Natural killer cell (primary cell): ENCODE measurements around the gene ADCY6. TPM values are rescaled to one million over a fixed set of nuclear protein-coding genes. Genes with fewer than 3 reads are reported as not detected.

Source experiments
- ATAC-seq, 3 donors: fragments of 150-1000 bp in 2 of 3; fragments of 200-7000 bp in 1 of 3; cut with Tn5 transposase; 1 replicate in 1 of 3; 2 replicates in 2 of 3; pipeline ENCODE4 v1.10.0; 2021; ENCODE audit warnings: mild to moderate bottlenecking in 2 of 3, moderate library complexity in 2 of 3
- DNase-seq, 2 donors: peaks; one replicate each; pipeline versions ENCODE4 v3.0.0 to v3.0.0-alpha.2; 2013 to 2021; ENCODE audit warnings: mixed read lengths in 1 of 2
- H3K27ac ChIP-seq: one replicate; pipeline ENCODE4 v1.5.1; 2013; ENCODE audit warnings: mild to moderate bottlenecking, low read length
- H3K27me3 ChIP-seq: one replicate; pipeline ENCODE4 v1.6.1; 2013; ENCODE audit warnings: low read length; ENCODE audit not compliant: control insufficient read depth, insufficient read depth
- H3K36me3 ChIP-seq: one replicate; pipeline ENCODE4 v1.6.1; 2013; ENCODE audit warnings: low read length; ENCODE audit not compliant: control insufficient read depth, insufficient read depth
- H3K4me1 ChIP-seq: one replicate; pipeline ENCODE4 v1.6.1; 2013; ENCODE audit warnings: low read length; ENCODE audit not compliant: control insufficient read depth, insufficient read depth
- H3K4me3 ChIP-seq: one replicate; pipeline ENCODE4 v1.5.1; 2013; ENCODE audit warnings: low read length
- H3K9me3 ChIP-seq: one replicate; pipeline ENCODE4 v1.6.1; 2013; ENCODE audit warnings: low read length; ENCODE audit not compliant: control insufficient read depth, insufficient read depth
- H3K27ac Mint-ChIP-seq, 2 donors: one replicate each; pipeline ENCODE4 v1.8.0; 2022; ENCODE audit warnings: mild to moderate bottlenecking in 2 of 2, mixed read lengths in 2 of 2, moderate library complexity in 1 of 2
- H3K27me3 Mint-ChIP-seq, 2 donors: one replicate each; pipeline ENCODE4 v1.8.0; 2022; ENCODE audit warnings: low read depth in 2 of 2, mixed read lengths in 2 of 2
- H3K36me3 Mint-ChIP-seq: one replicate; pipeline ENCODE4 v1.8.0; 2022; ENCODE audit warnings: mixed read lengths
- H3K4me1 Mint-ChIP-seq, 2 donors: one replicate each; pipeline ENCODE4 v1.8.0; 2022; ENCODE audit warnings: mixed read lengths in 2 of 2
- H3K4me3 Mint-ChIP-seq: one replicate; pipeline ENCODE4 v1.8.0; 2022; ENCODE audit warnings: mild to moderate bottlenecking, moderate library complexity, mixed read lengths
- H3K9me3 Mint-ChIP-seq, 2 donors: one replicate each; pipeline ENCODE4 v1.8.0; 2022; ENCODE audit warnings: mixed read lengths in 2 of 2
- CTCF ChIP-seq: fragments of 200-600 bp; IDR thresholded peaks from one replicate; pipeline ENCODE4 v1.8.0; 2022; ENCODE audit warnings: antibody characterized with exemption
- WGBS: methylation state at CpG from one replicate; pipeline ENCODE4 v1.1.7; 2013; ENCODE audit warnings: missing lambda C conversion rate; ENCODE audit not compliant: insufficient coverage; 5-methylcytosine and 5-hydroxymethylcytosine counted together
- intact Hi-C: fragments of 100-400 bp; cut with micrococcal nuclease; formaldehyde crosslinking; loops from one replicate; pipeline ENCODE4 v1.14.2; 2022
- total RNA-seq, 4 donors: library from RNA; stranded (reverse); fragments of 120-200 nt in 1 of 4; gene quantifications; one replicate each; pipeline versions ENCODE4 v1.2.3 to v1.2.4, GENCODE V29; 2013 to 2022

The ADCY6 gene
- total RNA-seq, 3 donors from 2014 or later (not counting 1 experiment from before 2014, with no cell fraction given) = 0.20 to 1.1 (median 0.31) TPM

GRCh38 chr12:48795550-48796455, 6.9 kb upstream of the ADCY6 start:
- Mint-ChIP-seq H3K4me3 (no peak overlapping the region), H3K4me1 (peaks cover 8 to 19% of the 10 kb centered on the region in 2 donors), H3K27me3 (peaks cover 0 to 10% of the 10 kb centered on the region in 2 donors), H3K36me3 (no peaks in the 10 kb centered on the region), H3K9me3 (no peaks in the 10 kb centered on the region), H3K27ac (no peak overlapping the region)
- peak; percentile 42 to 80 for DNase-seq
- TF ChIP-seq CTCF = peak; percentile 93
- Histone ChIP-seq H3K27me3 (no peaks in the 10 kb centered on the region), H3K27ac (no peak overlapping the region), H3K9me3 (no peaks in the 10 kb centered on the region), H3K4me1 (peaks cover 4% of the 10 kb centered on the region), H3K36me3 (no peaks in the 10 kb centered on the region), H3K4me3 (no peak overlapping the region)
- intact Hi-C loops = loop anchor here (1.0 kb wide), 1 partner anchor 43 kb away; no protein-coding TSS in a partner anchor
- 39% methylated on average over 9 of the region's 12 CpGs for WGBS
- ATAC-seq = peak; percentile 76 to 92 (median 89)

GRCh38 chr12:48794870-48795269, 6.0 kb upstream of the ADCY6 start:
- Mint-ChIP-seq H3K4me3 (no peak overlapping the region), H3K4me1 (peaks cover 8 to 22% of the 10 kb centered on the region in 2 donors), H3K36me3 (no peaks in the 10 kb centered on the region), H3K9me3 (no peaks in the 10 kb centered on the region), H3K27ac (no peak overlapping the region), H3K27me3 (peaks cover 8 to 18% of the 10 kb centered on the region in 2 donors)
- TF ChIP-seq CTCF = no peak
- Histone ChIP-seq H3K4me1 (peaks cover 4% of the 10 kb centered on the region), H3K4me3 (no peak overlapping the region), H3K27me3 (peaks cover 5% of the 10 kb centered on the region), H3K27ac (no peak overlapping the region), H3K9me3 (no peaks in the 10 kb centered on the region), H3K36me3 (no peaks in the 10 kb centered on the region)
- DNase-seq (no peak), ATAC-seq (no peak)
- 90% methylated on average over 3 of the region's 3 CpGs for WGBS
- intact Hi-C loops = no loop called here

GRCh38 chr12:48793696-48794095, 4.8 kb upstream of the ADCY6 start:
- Histone ChIP-seq H3K4me3 (no peak overlapping the region), H3K4me1 (peaks cover 15% of the 10 kb centered on the region), H3K9me3 (no peaks in the 10 kb centered on the region), H3K36me3 (no peaks in the 10 kb centered on the region), H3K27ac (no peak overlapping the region), H3K27me3 (peaks cover 11% of the 10 kb centered on the region)
- peaks cover 10 to 24% of the 10 kb centered on the region in 2 donors for H3K27me3 Mint-ChIP-seq
- H3K36me3 Mint-ChIP-seq = no peaks in the 10 kb centered on the region
- TF ChIP-seq CTCF = no peak
- peaks cover 8 to 31% of the 10 kb centered on the region in 2 donors for H3K4me1 Mint-ChIP-seq
- 100% methylated on average over 1 of the region's 3 CpGs for WGBS
- H3K4me3 Mint-ChIP-seq = no peak overlapping the region
- H3K9me3 Mint-ChIP-seq = no peaks in the 10 kb centered on the region
- no peak overlapping the region for H3K27ac Mint-ChIP-seq
- ATAC-seq (no peak), DNase-seq (no peak)
- intact Hi-C loops = no loop called here
